Loucy (cell line): Measurements from ENCODE around the gene OGFR.

Experiments
- H2AFZ ChIP-seq: fragments of 200-600 bp; sonication (generic); 2 replicates; pipeline ENCODE4 v1.6.0; 2016; ENCODE audit warnings: antibody characterized with exemption, mild to moderate bottlenecking, low read length, moderate library complexity
- H3F3A ChIP-seq: fragments of 200-600 bp; 2 replicates; pipeline ENCODE4 v1.6.0; 2016; ENCODE audit warnings: antibody characterized with exemption, low read depth, mild to moderate bottlenecking
- H3K27me3 ChIP-seq: fragments of 200-600 bp; sonication (generic); 2 replicates; pipeline ENCODE4 v1.6.1; 2014; ENCODE audit warnings: low read length, mild to moderate bottlenecking; ENCODE audit not compliant: insufficient read depth, poor library complexity, severe bottlenecking
- H3K36me3 ChIP-seq: fragments of 200-600 bp; sonication (generic); 2 replicates; pipeline ENCODE4 v1.6.1; 2016; ENCODE audit warnings: low read length; ENCODE audit not compliant: insufficient read depth
- H3K4me1 ChIP-seq: fragments of 200-600 bp; sonication (generic); 2 replicates; pipeline ENCODE4 v1.5.1; 2014; ENCODE audit warnings: low read length, mild to moderate bottlenecking; ENCODE audit not compliant: insufficient read depth, poor library complexity, severe bottlenecking
- H3K4me2 ChIP-seq: fragments of 200-600 bp; sonication (generic); 2 replicates; pipeline ENCODE4 v1.6.0; 2014; ENCODE audit warnings: antibody characterized with exemption, low read length, low read depth, mild to moderate bottlenecking; ENCODE audit not compliant: poor library complexity, severe bottlenecking
- H3K4me3 ChIP-seq: fragments of 200-600 bp; sonication (generic); 2 replicates; pipeline ENCODE4 v1.5.1; 2014; ENCODE audit warnings: low read length, mild to moderate bottlenecking, mixed read lengths; ENCODE audit not compliant: poor library complexity, severe bottlenecking
- H3K79me2 ChIP-seq: fragments of 200-600 bp; sonication (generic); 2 replicates; pipeline ENCODE4 v1.6.1; 2014; ENCODE audit warnings: low read length; ENCODE audit not compliant: insufficient read depth
- H3K9ac ChIP-seq: fragments of 200-600 bp; sonication (generic); 2 replicates; pipeline ENCODE4 v1.6.0; 2014; ENCODE audit warnings: mild to moderate bottlenecking, low read depth, low read length, moderate library complexity; ENCODE audit not compliant: poor library complexity, severe bottlenecking
- H3K9me2 ChIP-seq: fragments of 200-600 bp; sonication (generic); replicated peaks from 2 replicates; pipeline ENCODE4 v1.6.1; 2016; ENCODE audit warnings: low read depth, low read length, mixed read lengths
- H3K9me3 ChIP-seq: fragments of 200-600 bp; sonication (generic); 2 replicates; pipeline ENCODE4 v1.6.1; 2014; ENCODE audit warnings: mild to moderate bottlenecking, antibody characterized with exemption, low read length, low read depth; ENCODE audit not compliant: insufficient read depth
- H4K20me1 ChIP-seq: fragments of 200-600 bp; sonication (generic); 2 replicates; pipeline ENCODE4 v1.6.0; 2014; ENCODE audit warnings: antibody characterized with exemption, low read length, mild to moderate bottlenecking; ENCODE audit not compliant: insufficient read depth, poor library complexity, severe bottlenecking
- EZH2phosphoT487 ChIP-seq: fragments of 200-600 bp; IDR thresholded peaks from 2 replicates; pipeline ENCODE4 v1.6.1; 2018; ENCODE audit warnings: antibody characterized with exemption, mild to moderate bottlenecking, moderate library complexity, borderline replicate concordance
- TF ChIP-seq, protein P1 (sequence below): fragments of 200-600 bp; sonication (generic); conservative IDR thresholded peaks from 2 replicates; pipeline ENCODE4 v1.5.1; 2014; ENCODE audit warnings: mild to moderate bottlenecking, antibody characterized with exemption, low read length

The OGFR gene

DNA sequence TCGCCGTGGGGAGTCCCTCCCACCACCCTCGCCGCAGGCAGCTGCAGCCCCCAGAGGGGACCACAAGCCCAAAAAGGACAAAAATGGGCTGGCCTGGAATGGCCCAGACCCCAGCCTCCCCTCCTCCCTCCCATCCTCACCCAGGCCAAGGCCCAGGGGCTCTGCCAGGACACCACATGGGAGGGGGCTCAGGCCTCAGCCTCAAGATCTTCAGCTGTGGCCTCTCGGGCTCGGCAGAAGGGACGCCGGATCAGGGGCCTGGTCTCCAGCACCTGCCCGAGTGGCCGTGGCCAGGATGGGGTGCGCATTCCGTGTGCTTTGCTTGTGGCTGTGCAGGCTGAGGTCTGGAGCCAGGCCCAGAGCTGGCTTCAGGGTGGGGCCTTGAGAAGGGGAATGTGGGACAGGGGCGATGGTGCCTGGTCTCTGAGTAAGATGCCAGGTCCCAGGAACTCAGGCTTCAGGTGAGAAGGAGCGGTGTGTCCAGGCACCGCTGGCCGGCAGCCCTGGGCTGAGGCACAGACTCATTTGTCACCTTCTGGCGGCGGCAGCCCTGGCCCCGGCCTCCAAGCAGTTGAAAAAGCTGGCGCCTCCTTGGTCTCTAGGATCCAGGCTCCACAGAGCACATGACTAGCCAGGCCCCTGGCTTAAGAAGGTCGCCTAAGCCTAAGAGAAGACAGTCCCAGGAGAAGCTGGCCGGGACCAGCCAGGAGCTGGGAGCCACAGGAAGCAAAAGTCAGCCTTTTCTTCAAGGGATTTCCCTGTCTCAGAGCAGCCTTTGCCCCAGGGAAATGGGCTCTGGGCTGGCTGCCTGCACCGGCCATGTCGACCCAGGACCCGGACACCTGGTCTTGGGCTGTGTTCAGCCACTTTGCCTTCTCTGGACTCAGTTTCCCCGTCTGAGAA lies 43.5 kb upstream of the OGFR start:
- Histone ChIP-seq H2AFZ (no peak overlapping the region), H3K36me3 (no peaks in the 10 kb centered on the region), H3K9me3 (no peaks in the 10 kb centered on the region), H3F3A (no peaks in the 10 kb centered on the region), H3K9me2 (no peaks in the 10 kb centered on the region), H3K4me2 (no peak overlapping the region), H3K4me1 (no peaks in the 10 kb centered on the region), H4K20me1 (no peaks in the 10 kb centered on the region), H3K79me2 (no peaks in the 10 kb centered on the region), H3K27me3 (no peaks in the 10 kb centered on the region), H3K9ac (no peak overlapping the region), H3K4me3 (no peak overlapping the region)
- no peak for TF ChIP-seq EZH2phosphoT487
- TF ChIP-seq, protein P1, sequence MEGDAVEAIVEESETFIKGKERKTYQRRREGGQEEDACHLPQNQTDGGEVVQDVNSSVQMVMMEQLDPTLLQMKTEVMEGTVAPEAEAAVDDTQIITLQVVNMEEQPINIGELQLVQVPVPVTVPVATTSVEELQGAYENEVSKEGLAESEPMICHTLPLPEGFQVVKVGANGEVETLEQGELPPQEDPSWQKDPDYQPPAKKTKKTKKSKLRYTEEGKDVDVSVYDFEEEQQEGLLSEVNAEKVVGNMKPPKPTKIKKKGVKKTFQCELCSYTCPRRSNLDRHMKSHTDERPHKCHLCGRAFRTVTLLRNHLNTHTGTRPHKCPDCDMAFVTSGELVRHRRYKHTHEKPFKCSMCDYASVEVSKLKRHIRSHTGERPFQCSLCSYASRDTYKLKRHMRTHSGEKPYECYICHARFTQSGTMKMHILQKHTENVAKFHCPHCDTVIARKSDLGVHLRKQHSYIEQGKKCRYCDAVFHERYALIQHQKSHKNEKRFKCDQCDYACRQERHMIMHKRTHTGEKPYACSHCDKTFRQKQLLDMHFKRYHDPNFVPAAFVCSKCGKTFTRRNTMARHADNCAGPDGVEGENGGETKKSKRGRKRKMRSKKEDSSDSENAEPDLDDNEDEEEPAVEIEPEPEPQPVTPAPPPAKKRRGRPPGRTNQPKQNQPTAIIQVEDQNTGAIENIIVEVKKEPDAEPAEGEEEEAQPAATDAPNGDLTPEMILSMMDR: no peak

DNA sequence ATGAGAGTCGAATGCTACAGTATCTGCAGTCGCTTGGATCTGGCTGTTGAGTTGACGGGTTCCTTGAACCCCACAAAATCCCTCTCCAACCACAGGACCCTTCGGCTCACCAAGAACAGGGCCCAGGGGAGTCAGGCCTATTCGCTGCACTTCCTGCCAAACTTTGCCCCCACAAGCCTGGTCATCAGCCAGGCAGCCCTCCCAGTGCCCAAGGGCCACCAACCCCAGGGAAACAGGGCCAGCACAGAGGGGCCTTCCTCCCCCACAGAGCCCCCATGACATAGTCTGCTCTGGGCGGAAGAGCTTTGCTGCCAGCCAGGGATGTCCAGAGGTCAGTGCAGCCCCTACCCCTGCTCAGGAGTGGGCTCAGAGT lies 42.9 kb upstream of the OGFR start:
- Histone ChIP-seq H3K36me3 (no peaks in the 10 kb centered on the region), H3K4me2 (no peak overlapping the region), H4K20me1 (no peaks in the 10 kb centered on the region), H3K4me3 (no peak overlapping the region), H3K9me3 (no peaks in the 10 kb centered on the region), H3K9ac (no peak overlapping the region), H3F3A (no peaks in the 10 kb centered on the region), H3K79me2 (no peaks in the 10 kb centered on the region), H3K27me3 (no peaks in the 10 kb centered on the region), H3K9me2 (no peaks in the 10 kb centered on the region), H2AFZ (no peak overlapping the region), H3K4me1 (no peaks in the 10 kb centered on the region)
- TF ChIP-seq EZH2phosphoT487: no peak

DNA sequence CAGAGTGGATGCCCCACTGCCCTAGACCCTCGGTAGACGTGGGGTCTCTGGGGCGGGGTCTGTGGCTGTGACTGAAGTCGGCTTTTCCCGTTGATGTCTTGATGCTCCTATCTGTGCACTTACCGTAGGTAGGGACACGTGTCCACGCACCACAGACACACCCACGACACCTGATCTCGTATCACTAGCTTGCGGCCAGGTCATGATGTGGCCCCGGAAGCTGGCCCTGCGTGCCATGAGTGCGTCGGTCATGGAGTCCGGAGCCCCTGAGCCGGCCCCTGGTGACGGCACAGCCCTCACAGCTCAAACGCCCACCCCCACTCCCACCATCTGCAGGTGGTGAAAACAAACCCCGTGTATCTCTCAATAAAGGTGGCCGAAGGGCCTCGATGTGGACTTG lies 42.3 kb upstream of the OGFR start:
- no peaks in the 10 kb centered on the region for H4K20me1 ChIP-seq
- H3K27me3 ChIP-seq: no peaks in the 10 kb centered on the region
- no peaks in the 10 kb centered on the region for H3K36me3 ChIP-seq
- H3K79me2 ChIP-seq: no peaks in the 10 kb centered on the region
- H2AFZ ChIP-seq: no peak overlapping the region
- H3K4me2 ChIP-seq: no peak overlapping the region
- H3K9me3 ChIP-seq: no peaks in the 10 kb centered on the region
- no peaks in the 10 kb centered on the region for H3K9me2 ChIP-seq
- H3K4me3 ChIP-seq: no peak overlapping the region
- no peaks in the 10 kb centered on the region for H3F3A ChIP-seq
- H3K4me1 ChIP-seq: no peaks in the 10 kb centered on the region
- no peak for TF ChIP-seq EZH2phosphoT487
- TF ChIP-seq, protein P1: no peak
- H3K9ac ChIP-seq: no peak overlapping the region
